ENCODE results near the gene TAS1R1. TPM values are rescaled to one million over a fixed set of nuclear protein-coding genes. Genes with fewer than 3 reads are reported as not detected.

The TAS1R1 gene
- total and polyA plus RNA-seq, 9 of the 15 experiments (the other 6 are each of a cell fraction or from before 2014, with no cell fraction given) = 0.06 TPM; not detected in 8

- Histone ChIP-seq H2AFZ (ENCODE audit: low read depth, low read length) (no peak overlapping the region), H4K20me1 (replicated peaks; ENCODE audit: control insufficient read depth, insufficient read depth, low read length) (peaks cover 18% of the 10 kb centered on the region; the same call in 1 of the 2 replicates), H3K9ac (ENCODE audit: insufficient read depth in 1 of 2, low read depth in 2 of 2, low read length in 2 of 2) (peak overlapping the region in 1 of 2 experiments; percentile 67; a peak in 2 of 4 replicates), H3K9me3 (replicated peaks; ENCODE audit: control insufficient read depth, insufficient read depth, low read depth, low read length) (no peaks in the 10 kb centered on the region), H3K36me3 (ENCODE audit: control insufficient read depth, insufficient read depth, low read length) (no peaks in the 10 kb centered on the region), H3K4me1 (replicated peaks in 1 of 2; ENCODE audit: control insufficient read depth in 2 of 2, insufficient read depth in 2 of 2, low read length in 2 of 2) (peaks cover 0 to 37% of the 10 kb centered on the region in 2 experiments; a peak in 2 of 5 replicates), H3K27me3 (ENCODE audit: control insufficient read depth in 2 of 2, insufficient read depth in 2 of 2, low read length in 2 of 2) (peaks cover 35 to 71% of the 10 kb centered on the region in 2 experiments; a peak in 4 of 5 replicates), H3K9me1 (ENCODE audit: control insufficient read depth, insufficient read depth, low read length) (no peaks in the 10 kb centered on the region), H3K4me2 (ENCODE audit: insufficient read depth, low read length) (no peak overlapping the region), H3K27ac (ENCODE audit: extremely low read depth, low read depth, low read length) (no peak overlapping the region), H3K4me3 (no peak overlapping the region), H3K79me2 (ENCODE audit: control insufficient read depth, insufficient read depth, low read length) (no peaks in the 10 kb centered on the region)
- BruUV-seq (replicated peaks) = no TSS peak
- intact Hi-C loops (cut with micrococcal nuclease) = no loop called here
- no peak for DNase-seq (ENCODE audit: extremely low read depth in 1 of 4, low spot score in 3 of 4)
- ChIA-PET CTCF (ENCODE audit: low intra/inter-chr PET ratio) (no interaction called here), POLR2A (interaction anchor here (0.7 to 3.4 kb wide), 4 partner anchors 11 to 907 kb away, joined by 3 to 21 read pairs (median 3); no protein-coding TSS in a partner anchor)
- ATAC-seq = peak; percentile 8; the same call in 2 of the 3 replicates
- FAIRE-seq = no peak
- in situ Hi-C loops (cut with MboI) = no loop called here
- WGBS (ENCODE audit: insufficient coverage, low coverage, missing lambda C conversion rate) = 23% methylated on average over 16 of the region's 16 CpGs
- TF ChIP-seq CTBP1 (IDR thresholded peaks at IDR 0.05; ENCODE audit: borderline replicate concordance) = no peak
Observed at GRCh38 chr1:6511561-6512244, 43.4 kb upstream of the TAS1R1 start.

GRCh38 chr1:6512245-6512907 lies 42.7 kb upstream of the TAS1R1 start:
- Histone ChIP-seq H3K9me3 (replicated peaks; ENCODE audit: control insufficient read depth, insufficient read depth, low read depth, low read length) (no peaks in the 10 kb centered on the region), H3K27ac (ENCODE audit: extremely low read depth, low read depth, low read length) (no peak overlapping the region), H4K20me1 (replicated peaks; ENCODE audit: control insufficient read depth, insufficient read depth, low read length) (peaks cover 18% of the 10 kb centered on the region; the same call in 1 of the 2 replicates), H3K9me1 (ENCODE audit: control insufficient read depth, insufficient read depth, low read length) (no peaks in the 10 kb centered on the region), H3K4me3 (no peak overlapping the region), H3K36me3 (ENCODE audit: control insufficient read depth, insufficient read depth, low read length) (no peaks in the 10 kb centered on the region), H3K27me3 (ENCODE audit: control insufficient read depth in 2 of 2, insufficient read depth in 2 of 2, low read length in 2 of 2) (peaks cover 31 to 65% of the 10 kb centered on the region in 2 experiments; a peak in 4 of 5 replicates), H3K4me2 (ENCODE audit: insufficient read depth, low read length) (no peak overlapping the region), H3K79me2 (ENCODE audit: control insufficient read depth, insufficient read depth, low read length) (no peaks in the 10 kb centered on the region), H2AFZ (ENCODE audit: low read depth, low read length) (no peak overlapping the region), H3K4me1 (replicated peaks in 1 of 2; ENCODE audit: control insufficient read depth in 2 of 2, insufficient read depth in 2 of 2, low read length in 2 of 2) (peaks cover 2 to 37% of the 10 kb centered on the region in 2 experiments; a peak in 3 of 5 replicates), H3K9ac (ENCODE audit: insufficient read depth in 1 of 2, low read depth in 2 of 2, low read length in 2 of 2) (peak overlapping the region in 1 of 2 experiments; percentile 47; a peak in 2 of 4 replicates)
- no peak for FAIRE-seq
- WGBS (ENCODE audit: insufficient coverage, low coverage, missing lambda C conversion rate) = 28% methylated on average over 19 of the region's 19 CpGs
- TF ChIP-seq E4F1 (CRISPR knock-in tag; IDR thresholded peaks at IDR 0.05; ENCODE audit: borderline replicate concordance) (no peak), CHD2 (IDR thresholded peaks at IDR 0.05; ENCODE audit: low read depth, low read length) (no peak), RAD51 (IDR thresholded peaks at IDR 0.05; ENCODE audit: borderline replicate concordance, low read depth) (no peak), NR2C1 (IDR thresholded peaks at IDR 0.05) (no peak), NR2C1 (tag; IDR thresholded peaks at IDR 0.05) (no peak), ZNF717 (CRISPR knock-in tag; IDR thresholded peaks at IDR 0.05) (no peak), POU5F1 (IDR thresholded peaks at IDR 0.05; ENCODE audit: borderline replicate concordance, low read depth, low read length, partially characterized antibody) (no peak), PCBP1 (IDR thresholded peaks at IDR 0.05; ENCODE audit: low read depth, low read length, poor library complexity, severe bottlenecking) (peak; percentile 44), IRF2 (CRISPR knock-in tag; IDR thresholded peaks at IDR 0.05) (0 out of 2 replicates have a peak, but pooled peaks have one; percentile 38), FIP1L1 (IDR thresholded peaks at IDR 0.05; ENCODE audit: low read depth, low read length, poor library complexity, severe bottlenecking) (no peak)
- peak; percentile 6 for ATAC-seq
- ChIA-PET CTCF (ENCODE audit: low intra/inter-chr PET ratio) (no interaction called here), POLR2A (interaction anchor here (0.6 to 3.4 kb wide), 7 partner anchors 10 to 181 kb away, joined by 3 to 21 read pairs (median 3); no protein-coding TSS in a partner anchor)
- DNase-seq (ENCODE audit: extremely low read depth in 1 of 4, low spot score in 3 of 4) = no peak
- in situ Hi-C loops (cut with MboI) (no loop called here), intact Hi-C loops (cut with micrococcal nuclease) (no loop called here)
- no TSS peak for BruUV-seq (replicated peaks)
